SKM-1 (cell line): Measurements from ENCODE around the gene TMEM171.

ENCODE experiments used
- DNase-seq: peaks from one replicate; lab custom pipeline; 2025; ENCODE audit not compliant: unreplicated experiment; lab: John Stamatoyannopoulos, UW

The TMEM171 gene

GRCh38 chr5:73151766-73152410 lies 31.5 kb downstream of the TMEM171 start:
- no peak for DNase-seq

- no peak for DNase-seq
Measured at GRCh38 chr5:73152411-73153388, 32.3 kb downstream of the TMEM171 start.

- DNase-seq, result no peak
Measured at GRCh38 chr5:73153513-73153912, 33.1 kb downstream of the TMEM171 start.

- no peak for DNase-seq
Measured at GRCh38 chr5:73154208-73155006, 34.0 kb downstream of the TMEM171 start.

- DNase-seq, result no peak
Measured at GRCh38 chr5:73155271-73156222, 35.2 kb downstream of the TMEM171 start.

- DNase-seq, result no peak
Measured at GRCh38 chr5:73157414-73158303, 37.3 kb downstream of the TMEM171 start.

GRCh38 chr5:73158313-73158712 lies 37.9 kb downstream of the TMEM171 start:
- DNase-seq, result no peak

GRCh38 chr5:73160239-73160671 lies 39.9 kb downstream of the TMEM171 start:
- no peak for DNase-seq

GRCh38 chr5:73170522-73170921 lies 50.1 kb downstream of the TMEM171 start:
- no peak for DNase-seq

GRCh38 chr5:73171495-73171894 lies 51.1 kb downstream of the TMEM171 start:
- no peak for DNase-seq

GRCh38 chr5:73172951-73173350 lies 52.6 kb downstream of the TMEM171 start, which contains the start of gene TMEM174:
TSS of gene TMEM174 (plus strand) at chr5:73173193. CDS start at chr5:73173244, 51 bp downstream.
- no peak for DNase-seq

GRCh38 chr5:73174100-73174815 lies 53.9 kb downstream of the TMEM171 start:
- no peak for DNase-seq

- no peak for DNase-seq
Measured at GRCh38 chr5:73176250-73176649, 55.9 kb downstream of the TMEM171 start.

- DNase-seq, result no peak
Measured at GRCh38 chr5:73178265-73178664, 57.9 kb downstream of the TMEM171 start.

- no peak for DNase-seq
Measured at GRCh38 chr5:73179730-73180129, 59.4 kb downstream of the TMEM171 start.

GRCh38 chr5:73180566-73180965 lies 60.2 kb downstream of the TMEM171 start:
- no peak for DNase-seq
